NCI-H2029 (cell line): ENCODE data around the gene THUMPD2.
A peak's percentile ranks its signal among the peaks of the same experiment; 100 is the strongest.
"Not testable (repeated sequence)": the region's sequence is repeated elsewhere in the genome, so short reads cannot be mapped to it uniquely, and the experiment has no call there.

Source experiments
- DNase-seq: peaks from one replicate; lab custom pipeline; 2025; lab: John Stamatoyannopoulos, UW

THUMPD2 gene, protein sequence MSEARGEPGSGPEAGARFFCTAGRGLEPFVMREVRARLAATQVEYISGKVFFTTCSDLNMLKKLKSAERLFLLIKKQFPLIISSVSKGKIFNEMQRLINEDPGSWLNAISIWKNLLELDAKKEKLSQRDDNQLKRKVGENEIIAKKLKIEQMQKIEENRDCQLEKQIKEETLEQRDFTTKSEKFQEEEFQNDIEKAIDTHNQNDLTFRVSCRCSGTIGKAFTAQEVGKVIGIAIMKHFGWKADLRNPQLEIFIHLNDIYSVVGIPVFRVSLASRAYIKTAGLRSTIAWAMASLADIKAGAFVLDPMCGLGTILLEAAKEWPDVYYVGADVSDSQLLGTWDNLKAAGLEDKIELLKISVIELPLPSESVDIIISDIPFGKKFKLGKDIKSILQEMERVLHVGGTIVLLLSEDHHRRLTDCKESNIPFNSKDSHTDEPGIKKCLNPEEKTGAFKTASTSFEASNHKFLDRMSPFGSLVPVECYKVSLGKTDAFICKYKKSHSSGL

DNA sequence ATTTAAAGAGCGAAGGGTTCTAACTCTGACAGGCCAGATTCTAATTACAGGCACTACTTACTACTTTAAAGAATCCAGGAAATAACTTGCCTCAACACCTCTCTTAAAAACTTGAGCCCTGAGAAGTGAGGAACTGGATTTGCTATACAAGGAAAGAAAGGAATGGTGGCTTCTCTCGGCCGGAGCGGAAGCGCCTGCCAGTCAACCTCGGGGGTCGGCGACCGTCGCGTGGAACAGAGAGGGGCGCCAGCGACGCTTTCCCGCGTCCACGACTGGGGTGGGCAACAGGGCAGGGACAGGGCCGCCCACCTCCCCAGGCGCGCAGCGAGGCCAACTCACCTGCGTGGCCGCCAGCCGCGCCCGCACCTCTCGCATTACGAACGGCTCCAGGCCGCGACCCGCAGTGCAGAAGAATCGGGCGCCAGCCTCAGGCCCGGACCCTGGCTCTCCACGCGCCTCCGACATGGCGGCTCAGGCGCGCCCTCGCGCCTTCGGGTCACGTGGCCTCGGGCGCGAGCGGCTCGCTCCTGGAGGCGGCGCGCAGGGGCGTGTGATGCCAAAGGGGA, at the start of gene THUMPD2:
THUMPD2 (minus strand) TSS at position 484 of the 566 bp plus-strand sequence; CDS start at position 465, 19 bp downstream.
- peak; percentile 66 for DNase-seq

DNA sequence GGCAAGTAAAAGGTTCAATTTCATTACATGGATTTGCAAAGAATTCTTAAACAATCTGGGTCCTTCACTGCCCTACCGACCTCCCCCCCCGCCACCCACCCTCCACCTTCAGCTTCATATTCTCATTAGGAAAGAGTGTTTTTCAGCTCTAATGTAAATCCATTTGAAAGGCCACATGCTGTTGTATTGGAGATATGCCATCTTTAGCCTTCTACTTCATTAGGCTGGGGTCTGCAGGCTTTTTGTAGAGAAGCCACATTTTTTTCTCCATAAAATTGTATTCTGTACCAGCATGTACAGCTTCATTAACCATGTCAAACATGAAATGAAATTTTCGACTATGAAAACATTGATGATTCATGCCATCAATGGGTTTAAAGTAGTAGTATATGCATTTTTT, 42.8 kb upstream of the THUMPD2 start:
- DNase-seq: no peak

DNA sequence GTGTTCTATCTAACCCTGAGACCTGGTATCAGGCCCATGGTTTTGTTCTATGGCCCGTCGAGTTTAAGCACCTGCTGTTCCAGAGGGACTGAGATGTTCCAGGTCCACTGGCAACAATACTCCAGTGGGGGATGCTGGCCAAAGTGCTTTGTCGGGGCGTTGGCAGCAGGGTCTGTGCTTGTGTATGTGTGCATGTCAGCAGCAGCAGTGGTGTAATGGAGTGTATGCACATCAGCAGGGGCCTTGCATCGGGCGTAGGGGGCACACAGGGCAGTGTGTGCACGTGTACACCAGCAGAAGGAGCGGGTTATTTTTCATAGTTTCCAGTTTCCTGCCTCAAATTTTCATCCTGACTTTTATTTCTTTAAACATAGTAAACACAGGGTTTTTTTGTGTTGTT, 37.8 kb upstream of the THUMPD2 start:
- DNase-seq: no peak

DNA sequence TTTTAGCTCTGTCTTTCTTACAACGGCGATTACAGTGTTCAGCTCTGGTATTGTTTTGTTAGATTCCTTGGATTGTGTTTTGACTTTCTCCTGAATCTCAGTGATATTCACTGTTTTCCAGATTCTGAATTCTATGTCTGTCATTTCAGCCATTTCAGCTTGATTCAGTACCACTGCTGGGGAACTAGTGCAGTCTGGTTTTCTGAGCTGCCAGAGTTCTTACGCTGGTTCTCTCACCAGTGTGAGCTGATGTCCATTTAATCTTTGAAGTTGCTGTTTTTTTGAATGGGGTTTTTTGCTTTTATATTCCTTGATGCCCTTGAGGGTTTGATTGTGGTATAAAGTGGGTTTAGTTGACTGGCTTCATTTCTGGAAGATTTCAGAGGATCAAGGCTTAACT, 37.4 kb upstream of the THUMPD2 start:
- DNase-seq: no peak

DNA sequence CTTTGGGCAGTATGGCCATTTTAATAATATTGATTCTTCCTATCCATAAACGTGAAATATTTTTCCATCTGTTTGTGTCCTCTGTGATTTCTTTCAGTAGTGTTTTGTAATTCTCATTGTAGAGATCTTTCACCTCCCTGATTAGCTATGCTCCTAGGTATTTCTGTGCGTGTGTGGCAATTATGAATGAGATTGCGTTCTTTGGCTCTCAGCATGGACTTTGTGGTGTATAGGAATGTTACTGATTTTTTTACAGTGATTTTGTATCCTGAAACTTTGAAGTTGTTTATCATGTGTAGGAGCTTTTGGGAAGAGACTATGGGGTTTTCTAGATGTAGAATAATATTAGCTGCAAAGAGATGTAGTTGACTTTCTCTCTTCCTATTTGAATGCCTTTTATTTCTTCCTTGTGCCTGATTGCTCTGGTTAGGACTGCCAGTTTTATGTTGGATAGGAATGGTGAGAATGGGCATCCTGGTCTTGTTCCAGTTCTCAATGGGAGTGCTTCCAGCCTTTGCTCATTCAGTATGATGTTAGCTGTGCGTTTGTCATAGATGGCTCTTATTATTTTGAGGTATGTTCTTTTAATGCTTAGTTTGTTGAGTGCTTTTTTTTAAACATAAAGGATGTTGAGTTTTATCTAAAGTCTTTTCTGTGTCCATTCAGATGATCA, 27.0 kb upstream of the THUMPD2 start:
- no peak for DNase-seq

DNA sequence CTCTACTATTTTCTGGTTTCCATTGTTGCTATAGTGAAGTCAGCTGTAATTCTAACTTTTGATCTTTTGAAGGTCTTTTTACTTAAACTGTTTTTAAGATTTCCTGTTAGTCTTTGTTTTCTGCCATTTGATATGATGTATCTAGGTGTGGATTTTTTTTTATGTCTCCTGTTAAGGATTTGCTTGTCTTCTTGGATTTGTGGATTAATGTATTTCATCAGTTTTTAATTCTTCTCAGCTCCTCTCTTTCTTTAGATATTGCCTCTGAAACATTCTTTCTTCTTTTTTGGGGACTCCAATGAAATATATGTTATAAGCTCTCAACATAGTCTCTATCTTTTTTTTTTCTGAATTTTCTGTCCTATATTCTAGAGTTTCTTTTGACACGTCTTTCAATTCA, 24.8 kb upstream of the THUMPD2 start:
- no peak for DNase-seq

DNA sequence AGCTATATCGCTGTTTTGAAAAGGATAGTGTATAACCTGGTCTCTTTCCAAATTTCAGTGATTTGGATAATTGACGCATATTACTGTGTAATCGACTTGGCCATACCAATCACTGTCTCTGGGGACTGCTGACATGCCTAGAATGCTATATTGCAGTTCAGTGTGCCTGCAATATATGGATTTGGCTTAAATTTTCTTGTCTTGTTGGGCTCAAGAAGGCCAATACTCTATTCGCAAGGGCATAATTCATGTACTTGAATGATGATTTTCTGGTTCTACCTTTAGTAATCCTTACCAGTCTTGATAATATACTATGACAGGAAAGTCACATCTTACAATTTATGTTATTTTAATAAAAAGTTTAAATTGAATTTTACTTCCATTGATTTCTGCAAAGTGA, 21.7 kb upstream of the THUMPD2 start:
- DNase-seq: no peak

DNA sequence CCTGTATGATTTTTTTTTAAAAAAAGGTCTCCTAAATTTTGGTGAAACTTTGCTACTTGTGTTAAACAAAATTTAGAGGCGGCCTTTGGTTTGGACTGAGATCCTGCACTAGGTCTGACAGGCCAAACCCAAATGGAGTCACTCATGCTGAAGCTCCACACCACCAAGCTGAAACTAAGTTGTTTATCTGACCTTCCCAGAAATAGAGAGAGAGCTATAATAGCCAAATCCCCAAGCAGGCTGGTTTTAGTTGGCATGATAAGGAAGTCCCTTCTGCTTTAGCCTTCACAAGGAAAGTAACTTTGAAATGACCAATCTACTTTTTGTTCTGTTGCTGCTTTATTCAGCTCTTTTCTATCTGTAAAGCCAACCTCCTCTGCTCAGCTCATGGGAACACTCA, 17.1 kb upstream of the THUMPD2 start:
- DNase-seq: no peak

DNA sequence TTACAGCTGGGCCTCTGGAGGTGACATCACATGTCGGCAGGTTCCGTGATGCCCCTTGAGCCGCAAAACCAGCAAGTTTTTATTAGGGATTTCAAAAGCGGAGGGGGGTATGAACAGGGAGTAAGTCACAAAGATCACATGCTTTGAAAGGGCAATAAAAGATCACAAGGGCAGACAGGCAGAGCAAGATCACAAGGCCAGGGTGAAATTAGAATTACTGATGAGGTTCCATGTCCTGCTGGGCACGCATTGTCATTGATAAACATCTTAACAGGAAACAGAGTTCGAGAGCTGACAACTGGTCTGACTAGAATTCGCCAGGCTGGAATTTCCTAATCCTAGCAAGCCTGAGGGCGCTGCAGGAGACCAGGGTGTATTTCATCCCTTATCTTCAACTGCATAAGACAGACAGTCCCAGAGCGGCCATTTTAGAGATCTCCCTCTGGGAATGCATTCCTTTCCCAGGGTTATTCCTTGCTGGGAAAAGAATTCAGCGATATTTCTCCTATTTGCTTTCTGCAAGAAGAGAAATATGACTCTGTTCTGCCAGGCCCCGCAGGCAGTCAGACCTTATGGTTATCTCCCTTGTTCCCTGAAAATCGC, 11.3 kb upstream of the THUMPD2 start:
- DNase-seq: not testable (repeated sequence)

DNA sequence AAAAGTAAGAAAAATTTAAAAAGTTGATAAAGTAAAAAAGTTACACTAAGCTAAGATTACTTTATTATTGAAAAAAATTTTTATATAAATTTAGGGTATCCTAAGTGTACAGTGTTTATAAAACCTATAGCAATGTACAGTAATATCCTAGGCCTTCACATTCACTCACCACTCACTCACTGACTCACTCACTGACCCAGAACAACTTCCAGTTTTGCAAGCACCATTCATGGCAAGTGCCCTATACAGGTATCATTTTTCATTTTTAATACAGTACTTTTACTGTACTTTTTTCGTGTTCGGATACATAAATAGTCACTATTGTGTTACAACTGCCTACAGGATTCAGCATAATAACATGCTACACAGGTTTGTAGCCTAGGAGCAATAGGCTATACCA, 8.9 kb upstream of the THUMPD2 start:
- DNase-seq: no peak

DNA sequence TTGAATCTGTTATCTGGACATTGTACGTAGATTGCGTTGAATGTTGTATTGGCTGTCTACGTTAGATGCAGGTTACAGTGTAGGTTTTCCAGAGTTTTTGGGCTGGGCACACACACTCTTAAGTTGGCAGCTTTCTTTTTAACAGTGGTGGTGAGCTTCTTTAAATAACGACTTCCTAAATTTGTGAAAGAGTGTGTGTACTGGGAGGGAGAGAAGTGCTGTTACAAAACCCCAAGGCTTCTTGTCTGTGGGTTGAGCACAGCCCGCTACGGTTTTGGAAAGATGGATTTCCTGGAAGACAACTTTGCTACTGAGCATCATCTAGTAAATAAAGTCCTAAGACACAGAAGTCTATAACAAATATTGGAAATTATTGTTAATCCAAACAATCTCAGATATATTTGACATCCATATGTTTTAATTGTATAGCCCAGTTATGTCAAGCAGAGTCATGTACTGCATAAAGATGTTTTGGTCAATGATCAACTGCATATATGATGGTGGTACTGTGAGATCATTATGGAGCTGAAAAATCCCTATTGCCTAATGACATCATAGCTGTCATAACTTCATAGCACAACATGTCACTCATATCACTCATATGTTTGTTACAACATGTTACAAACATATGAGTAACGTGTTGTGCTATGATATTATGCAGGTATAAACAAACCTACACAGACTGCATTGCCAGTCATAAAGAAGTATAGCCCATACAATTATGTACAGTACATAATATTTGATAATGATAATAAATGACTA, 7.9 kb upstream of the THUMPD2 start:
- no peak for DNase-seq

DNA sequence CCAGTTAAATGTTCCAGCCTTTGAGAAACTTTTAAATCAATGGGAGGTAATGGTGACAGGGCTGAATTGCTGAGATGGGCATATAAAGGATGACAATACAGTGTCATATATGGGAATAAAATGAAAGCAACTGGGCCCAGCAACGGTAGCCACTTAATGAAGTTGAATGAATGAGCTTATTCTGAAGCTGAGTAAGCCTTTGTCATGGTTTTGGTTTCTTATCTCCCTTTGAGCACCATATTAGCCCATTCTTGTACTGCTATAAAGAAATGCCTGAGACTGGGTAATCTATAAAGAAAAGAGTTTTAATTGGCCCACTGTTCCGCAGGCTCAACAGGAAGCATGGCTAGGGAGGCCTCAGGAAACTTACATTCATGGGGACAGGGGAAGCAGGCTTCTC, 3.5 kb upstream of the THUMPD2 start:
- no peak for DNase-seq

DNA sequence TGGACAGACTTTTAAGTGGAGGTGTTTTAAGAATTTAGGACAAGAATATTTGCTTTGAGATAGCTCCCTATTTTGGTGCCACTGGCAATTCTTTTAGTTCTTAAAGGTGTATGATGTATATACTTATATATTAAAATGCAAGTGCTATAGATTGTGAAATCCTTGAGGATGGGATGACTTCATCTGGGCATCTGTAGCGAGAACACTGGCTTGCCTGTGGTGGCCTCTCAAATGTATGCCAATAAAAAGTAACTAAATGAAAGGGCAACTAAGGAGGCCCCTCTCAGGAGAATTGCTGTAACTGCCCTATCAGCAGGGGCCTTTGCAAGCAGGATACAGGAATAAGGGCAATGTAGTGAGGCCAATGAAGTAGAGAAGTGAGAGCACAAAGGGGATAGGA, 2.6 kb upstream of the THUMPD2 start:
- DNase-seq: no peak

DNA sequence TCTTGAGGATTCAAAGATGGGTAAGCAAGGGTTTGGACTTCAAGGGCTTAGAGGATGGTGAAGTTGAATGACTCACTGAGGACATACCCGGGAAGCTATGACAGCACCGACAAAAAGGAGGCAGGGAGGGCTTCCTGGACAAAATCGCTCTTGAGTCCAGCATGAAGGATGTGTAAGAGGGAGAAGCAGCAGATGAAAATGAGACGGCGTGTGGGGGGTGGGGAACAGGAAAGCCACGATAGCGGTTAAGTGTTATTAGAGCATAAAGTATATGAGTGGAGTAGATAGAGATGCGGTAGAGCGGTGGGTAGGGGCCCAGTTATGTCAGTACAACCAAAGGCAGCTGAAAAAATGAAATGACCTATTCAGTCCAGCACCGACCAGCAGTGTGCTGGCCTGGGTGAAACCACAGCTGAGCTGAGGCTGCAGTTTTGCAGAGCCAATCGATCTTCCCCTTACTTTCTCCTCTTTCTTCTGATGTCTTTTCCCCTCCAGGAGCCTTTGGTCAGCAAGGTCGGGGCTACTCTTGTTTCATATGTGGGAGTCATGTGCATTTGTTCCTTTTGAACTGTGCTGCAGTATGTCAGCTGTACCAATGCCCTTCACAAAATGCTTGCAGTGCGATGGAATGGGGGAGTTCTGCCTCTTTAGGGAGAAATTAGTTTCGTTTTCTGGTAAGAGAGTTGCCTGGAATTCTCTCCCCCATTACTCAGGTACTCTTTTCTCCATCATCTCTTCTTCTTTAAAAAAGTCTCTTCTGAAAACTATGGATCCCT, 2.0 kb upstream of the THUMPD2 start:
- DNase-seq: no peak

DNA sequence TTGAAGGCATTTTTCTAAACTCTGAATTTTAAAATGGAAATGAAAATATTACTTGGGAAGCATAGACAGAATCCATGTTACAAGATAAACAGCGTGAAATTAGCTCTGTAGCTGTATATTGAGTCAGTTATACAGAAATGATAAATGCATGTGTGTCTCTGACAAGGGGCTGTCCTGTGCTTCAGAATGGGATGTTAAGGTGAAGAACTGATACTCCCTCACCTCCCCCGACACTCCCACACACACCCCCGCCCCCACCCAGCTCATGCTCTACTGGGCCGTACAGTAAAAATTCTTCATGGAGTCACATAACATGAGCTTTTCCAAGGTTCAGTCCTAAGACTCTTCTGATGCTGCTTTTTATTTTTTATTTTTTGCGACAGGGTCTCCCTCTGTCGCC, 869 bp upstream of the THUMPD2 start:
- no peak for DNase-seq

DNA sequence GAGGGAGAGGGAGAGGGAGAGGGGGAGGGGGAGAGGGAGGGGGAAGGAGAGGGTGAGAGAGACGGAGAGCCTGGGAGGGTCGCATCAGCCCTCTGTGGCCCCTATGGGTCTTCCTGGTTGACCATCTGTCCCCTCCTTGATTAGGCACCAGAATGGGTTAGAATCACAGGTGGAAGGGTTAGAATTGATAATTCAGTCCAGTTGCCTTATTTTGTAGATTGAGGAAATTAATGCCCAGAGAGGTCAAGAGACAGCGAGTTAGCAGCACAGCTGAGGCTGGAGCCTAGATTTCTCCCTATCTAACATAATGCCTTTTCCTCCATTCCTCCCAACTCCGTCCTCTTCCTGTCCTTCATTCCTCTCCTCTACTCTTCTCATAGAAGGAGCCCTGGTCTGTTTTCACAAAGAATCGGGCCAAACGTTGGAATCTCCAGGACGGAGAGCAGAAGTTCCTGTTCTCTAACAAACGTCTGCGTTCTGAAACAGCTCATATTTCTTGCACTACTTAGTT, 338 bp upstream of the THUMPD2 start:
- DNase-seq: no peak

DNA sequence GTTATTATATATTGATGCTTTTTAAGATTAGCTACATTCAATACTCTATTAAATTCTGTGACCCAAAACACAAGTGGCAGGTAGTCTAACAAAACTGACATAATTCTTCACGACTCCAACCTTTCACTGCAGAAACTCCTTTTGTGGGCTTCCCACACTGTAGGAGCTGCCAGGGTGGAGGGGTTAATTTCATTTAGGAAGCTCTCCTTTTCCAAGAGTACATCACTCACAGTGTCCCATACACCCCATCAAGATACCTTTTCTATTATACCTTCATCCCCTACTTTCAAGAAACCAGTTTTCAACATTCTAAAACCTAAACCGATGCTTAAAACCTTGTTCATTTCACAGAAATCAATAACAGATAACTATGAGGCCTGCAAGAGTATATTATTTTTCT, 825 bp downstream of the THUMPD2 start:
- peak; percentile 4 for DNase-seq

DNA sequence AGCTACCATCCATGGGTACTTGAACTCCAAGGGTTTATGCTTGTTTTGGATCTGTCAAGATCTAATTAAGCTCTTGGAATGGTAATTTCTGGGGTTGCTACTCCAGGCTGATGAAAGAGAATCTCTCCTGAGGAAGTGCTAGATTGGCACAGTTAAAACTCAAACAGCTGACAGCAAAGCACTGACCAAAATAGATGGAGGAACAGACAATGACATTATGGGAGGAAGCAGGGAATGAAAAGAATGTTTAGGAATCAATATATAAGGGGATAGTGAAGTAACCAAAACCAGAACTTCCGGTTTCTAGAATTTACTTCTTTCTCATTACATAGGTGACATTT, 6.3 kb downstream of the THUMPD2 start:
- DNase-seq: no peak

DNA sequence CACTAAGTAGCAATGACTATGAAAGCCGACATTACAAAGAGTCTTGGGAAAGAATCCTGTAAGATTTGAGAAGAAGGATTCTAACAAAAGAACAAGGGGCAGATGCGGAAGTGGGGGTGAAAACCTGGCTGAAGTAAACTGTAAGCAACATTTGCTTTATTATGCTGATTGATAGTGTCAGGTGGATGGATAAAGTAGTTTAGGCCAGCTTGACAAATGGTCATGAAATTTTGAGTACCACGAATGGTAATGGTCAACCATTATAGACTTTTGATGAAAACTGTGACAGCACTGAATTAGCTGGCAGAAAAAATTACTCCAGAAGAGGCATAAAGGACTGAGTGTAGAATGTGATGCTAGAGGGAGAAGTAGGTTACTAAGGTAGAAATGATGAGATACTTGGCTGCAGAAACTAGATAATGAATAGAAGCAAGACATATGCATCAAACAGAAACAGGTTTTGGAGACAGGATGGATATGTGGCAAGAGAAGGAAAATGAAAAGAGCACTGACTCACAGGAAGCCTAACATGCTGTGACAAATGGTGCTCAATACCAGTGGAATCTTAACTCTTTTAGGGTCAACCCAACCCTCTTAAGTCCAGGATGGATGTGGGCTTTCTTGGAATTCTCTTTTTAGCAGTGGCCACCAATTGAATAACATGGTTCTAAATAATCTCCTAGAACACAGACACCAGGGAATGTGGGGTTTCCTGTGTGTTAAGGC, 6.8 kb downstream of the THUMPD2 start:
- no peak for DNase-seq

DNA sequence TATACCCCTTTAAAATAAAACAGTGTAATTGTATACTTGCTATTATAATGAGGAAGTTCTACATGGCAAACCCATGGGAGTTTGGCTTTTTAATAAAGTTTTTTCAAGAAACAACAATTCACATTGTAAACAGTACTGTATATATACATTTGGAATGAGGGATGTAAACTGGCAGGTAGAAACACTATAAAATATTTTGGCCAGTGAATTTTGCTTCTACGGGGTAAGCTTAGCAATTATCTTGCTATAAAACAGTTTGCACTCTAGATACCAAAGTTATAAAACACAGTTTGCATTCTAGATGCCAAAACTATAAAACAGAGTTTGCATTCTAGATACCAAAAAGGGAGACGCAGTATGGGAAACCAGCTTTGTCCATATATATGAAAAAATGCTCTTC, 16.6 kb downstream of the THUMPD2 start:
- DNase-seq: no peak
